ENCODE measurements around the gene MPRIP. TPM values are rescaled to one million over a fixed set of nuclear protein-coding genes. Genes with fewer than 3 reads are reported as not detected.

Gene MPRIP
- total RNA-seq, 6 experiments from 2014 or later: 39.0 to 97.6 (median 76.7) TPM

DNA sequence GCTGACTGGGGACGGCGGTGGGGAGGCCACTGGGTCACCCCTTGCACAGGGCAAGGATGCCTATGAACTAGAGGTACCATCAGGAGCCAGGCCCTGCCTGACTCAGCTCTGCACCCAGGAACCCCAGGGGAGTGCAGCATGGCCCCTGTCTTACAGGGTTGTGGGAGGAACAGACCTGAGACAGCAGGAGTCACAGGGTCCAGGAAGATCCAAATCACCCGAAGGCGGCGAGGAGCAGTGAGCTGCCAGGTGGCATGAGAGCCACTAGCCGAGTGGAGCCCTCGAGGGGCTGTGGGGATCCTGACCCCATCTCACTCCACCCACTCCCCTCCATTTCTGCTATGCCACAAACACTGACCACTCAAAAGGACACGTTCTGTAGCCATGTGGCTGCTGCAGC is 133.1 kb downstream of the MPRIP start:
- Histone ChIP-seq H3K27ac (no peak overlapping the region), H3K9me3 (no peaks in the 10 kb centered on the region), H3K4me1 (no peaks in the 10 kb centered on the region), H3K4me3 (no peak overlapping the region), H3K36me3 (peaks cover 0 to 79% (median 44%) of the 10 kb centered on the region in 4 donors), H3K27me3 (no peaks in the 10 kb centered on the region)
- DNase-seq (no peak), ATAC-seq (no peak)
- intact Hi-C loops (cut with DNase I): no loop called here
- WGBS (ENCODE audit: insufficient coverage, low coverage, low lambda C conversion rate, missing lambda C conversion rate): no CpG with 5 or more reads among the region's 8 CpGs
- no peak for TF ChIP-seq CTCF (IDR thresholded peaks at IDR 0.05)
- no peak for TF ChIP-seq POLR2A (IDR thresholded peaks at IDR 0.05)

DNA sequence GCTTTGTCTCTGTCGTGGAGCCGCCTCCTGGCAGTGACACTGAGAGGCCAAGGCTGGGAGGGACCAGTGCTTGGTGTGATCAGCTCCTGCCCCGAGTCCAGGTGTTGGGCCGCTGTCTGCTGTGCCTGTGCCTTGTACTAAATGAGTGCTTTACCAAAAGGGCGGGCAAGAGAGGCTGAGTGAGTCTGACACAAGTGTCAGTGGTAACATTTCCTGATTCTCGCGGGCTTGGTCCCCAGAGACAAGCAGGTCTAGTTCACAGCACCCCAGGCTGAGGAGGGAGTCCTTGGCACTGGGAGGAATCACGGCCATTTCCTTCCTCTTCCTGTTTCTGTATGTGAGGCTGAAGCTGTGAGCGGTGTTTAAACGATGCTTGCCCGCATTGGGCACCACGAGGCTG is 133.7 kb downstream of the MPRIP start:
- H3K36me3 ChIP-seq: peaks cover 0 to 85% (median 47%) of the 10 kb centered on the region in 4 donors
- TF ChIP-seq POLR2A (IDR thresholded peaks at IDR 0.05) (no peak), CTCF (IDR thresholded peaks at IDR 0.05) (no peak)
- DNase-seq (no peak), ATAC-seq (no peak)
- WGBS (ENCODE audit: insufficient coverage, low coverage, low lambda C conversion rate, missing lambda C conversion rate): 73% methylated on average over 5 of the region's 12 CpGs
- intact Hi-C loops (cut with DNase I): no loop called here
- no peaks in the 10 kb centered on the region for H3K27me3 ChIP-seq
- H3K4me3 ChIP-seq: no peak overlapping the region
- no peak overlapping the region for H3K27ac ChIP-seq
- H3K9me3 ChIP-seq: no peaks in the 10 kb centered on the region
- no peaks in the 10 kb centered on the region for H3K4me1 ChIP-seq

DNA sequence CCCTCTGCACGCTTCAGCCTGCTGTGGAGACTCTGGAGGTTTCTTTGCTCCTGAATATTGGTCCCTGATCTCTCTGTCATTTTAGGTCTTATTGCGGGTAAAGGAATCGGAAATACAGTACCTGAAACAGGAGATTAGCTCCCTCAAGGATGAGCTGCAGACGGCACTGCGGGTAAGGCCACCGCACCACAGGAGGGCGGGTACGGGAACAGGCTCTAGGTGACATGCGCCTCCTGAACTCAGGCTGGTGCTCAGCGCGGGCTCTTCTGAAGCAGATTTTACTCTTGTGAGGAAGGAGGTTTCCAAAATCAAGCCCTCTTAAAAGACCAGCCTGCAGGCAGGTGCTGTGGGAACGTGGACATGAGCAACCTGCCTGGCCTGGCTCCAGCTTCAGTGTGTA is 134.1 kb downstream of the MPRIP start:
- ATAC-seq (no peak), DNase-seq (no peak)
- H3K9me3 ChIP-seq: no peaks in the 10 kb centered on the region
- WGBS (ENCODE audit: insufficient coverage, low coverage, low lambda C conversion rate, missing lambda C conversion rate): 98% methylated on average over 6 of the region's 12 CpGs
- H3K27ac ChIP-seq: no peak overlapping the region
- H3K4me3 ChIP-seq: no peak overlapping the region
- H3K36me3 ChIP-seq: peaks cover 0 to 89% (median 48%) of the 10 kb centered on the region in 4 donors
- no peaks in the 10 kb centered on the region for H3K4me1 ChIP-seq
- intact Hi-C loops (cut with DNase I): no loop called here
- TF ChIP-seq POLR2A (IDR thresholded peaks at IDR 0.05) (no peak), CTCF (IDR thresholded peaks at IDR 0.05) (no peak)
- no peaks in the 10 kb centered on the region for H3K27me3 ChIP-seq

- no peak for TF ChIP-seq CTCF (IDR thresholded peaks at IDR 0.05)
- no peak for TF ChIP-seq POLR2A (IDR thresholded peaks at IDR 0.05)
- no peak for DNase-seq
- no peak overlapping the region for H3K27ac ChIP-seq
- H3K27me3 ChIP-seq: no peaks in the 10 kb centered on the region
- 100% methylated on average over 1 of the region's 12 CpGs for WGBS (ENCODE audit: insufficient coverage, low coverage, low lambda C conversion rate, missing lambda C conversion rate)
- no peaks in the 10 kb centered on the region for H3K4me1 ChIP-seq
- H3K36me3 ChIP-seq: peaks cover 0 to 89% (median 46%) of the 10 kb centered on the region in 4 donors
- intact Hi-C loops (cut with DNase I): no loop called here
- no peak for ATAC-seq
- no peak overlapping the region for H3K4me3 ChIP-seq
- no peaks in the 10 kb centered on the region for H3K9me3 ChIP-seq
These were observed 134.9 kb downstream of the MPRIP start for GRCh38 chr17:17177176-17177575.

GRCh38 chr17:17179371-17179827 is 137.1 kb downstream of the MPRIP start:
- intact Hi-C loops (cut with DNase I): no loop called here
- ATAC-seq (no peak), DNase-seq (no peak)
- Histone ChIP-seq H3K27me3 (no peaks in the 10 kb centered on the region), H3K4me3 (no peak overlapping the region), H3K27ac (no peak overlapping the region), H3K36me3 (peaks cover 0 to 85% (median 32%) of the 10 kb centered on the region in 4 donors), H3K9me3 (no peaks in the 10 kb centered on the region), H3K4me1 (no peaks in the 10 kb centered on the region)
- 100% methylated on average over 2 of the region's 2 CpGs for WGBS (ENCODE audit: insufficient coverage, low coverage, low lambda C conversion rate, missing lambda C conversion rate)
- no peak for TF ChIP-seq POLR2A (IDR thresholded peaks at IDR 0.05)
- no peak for TF ChIP-seq CTCF (IDR thresholded peaks at IDR 0.05)
